ENCODE measurements around the gene MYO18B. TPM values are rescaled to one million over a fixed set of nuclear protein-coding genes. Genes with fewer than 3 reads are reported as not detected.

Gene MYO18B
- polyA plus RNA-seq, 3 donors: not detected

GRCh38 chr22:26004477-26004876 lies 262.5 kb downstream of the MYO18B start:
- Histone ChIP-seq H2AFZ (ENCODE audit: insufficient read depth, low read depth, low read length, poor library complexity, severe bottlenecking) (no peak overlapping the region), H3K4me2 (replicated peaks; ENCODE audit: extremely low read depth, low read length, poor library complexity, severe bottlenecking) (no peak overlapping the region), H4K20me1 (ENCODE audit: insufficient read depth, low read length) (no peaks in the 10 kb centered on the region), H3K4me3 (replicated peaks in 1 of 3; ENCODE audit: low read depth in 2 of 3, low read length in 3 of 3) (no peak overlapping the region), H3K79me2 (ENCODE audit: insufficient read depth, low read length) (no peaks in the 10 kb centered on the region), H3K4me1 (ENCODE audit: control insufficient read depth in 1 of 2, insufficient read depth in 2 of 2, low read length in 2 of 2) (no peaks in the 10 kb centered on the region), H3K27me3 (ENCODE audit: control insufficient read depth in 2 of 2, insufficient read depth in 2 of 2, low read length in 2 of 2) (peaks cover 0 to 1% of the 10 kb centered on the region in 2 donors), H3K9ac (ENCODE audit: insufficient read depth, low read length, poor library complexity, severe bottlenecking) (no peak overlapping the region), H3K36me3 (replicated peaks in 1 of 2; ENCODE audit: control insufficient read depth in 1 of 2, insufficient read depth in 2 of 2, low read length in 2 of 2) (no peaks in the 10 kb centered on the region), H3K9me3 (replicated peaks in 1 of 2; ENCODE audit: control insufficient read depth in 1 of 2, insufficient read depth in 1 of 2, low read length in 2 of 2) (no peaks in the 10 kb centered on the region), H3K27ac (ENCODE audit: low read depth in 1 of 2, low read length in 2 of 2) (no peak overlapping the region)
- no peak for TF ChIP-seq CTCF (IDR thresholded peaks at IDR 0.05)
- H3K9me3 Mint-ChIP-seq: peaks cover 0 to 3% (median 0%) of the 10 kb centered on the region in 7 donors
- peaks cover 6 to 10% (median 6%) of the 10 kb centered on the region in 3 donors for H3K27me3 Mint-ChIP-seq (ENCODE audit: low read depth in 3 of 3)
- no peak overlapping the region for H3K27ac Mint-ChIP-seq
- intact Hi-C loops (cut with micrococcal nuclease): no loop called here
- DNase-seq: no peak
- H3K36me3 Mint-ChIP-seq: no peaks in the 10 kb centered on the region
- H3K4me1 Mint-ChIP-seq: no peaks in the 10 kb centered on the region
- WGBS (ENCODE audit: insufficient coverage): 84% methylated on average over 3 of the region's 4 CpGs
- H3K4me3 Mint-ChIP-seq: no peak overlapping the region

GRCh38 chr22:26008587-26008986 lies 266.6 kb downstream of the MYO18B start:
- Histone ChIP-seq H3K27me3 (ENCODE audit: control insufficient read depth in 2 of 2, insufficient read depth in 2 of 2, low read length in 2 of 2) (peaks cover 0 to 2% of the 10 kb centered on the region in 2 donors), H3K4me1 (ENCODE audit: control insufficient read depth in 1 of 2, insufficient read depth in 2 of 2, low read length in 2 of 2) (no peaks in the 10 kb centered on the region), H3K36me3 (replicated peaks in 1 of 2; ENCODE audit: control insufficient read depth in 1 of 2, insufficient read depth in 2 of 2, low read length in 2 of 2) (no peaks in the 10 kb centered on the region), H3K9me3 (replicated peaks in 1 of 2; ENCODE audit: control insufficient read depth in 1 of 2, insufficient read depth in 1 of 2, low read length in 2 of 2) (no peaks in the 10 kb centered on the region), H3K4me2 (replicated peaks; ENCODE audit: extremely low read depth, low read length, poor library complexity, severe bottlenecking) (no peak overlapping the region), H3K4me3 (replicated peaks in 1 of 3; ENCODE audit: low read depth in 2 of 3, low read length in 3 of 3) (no peak overlapping the region), H3K9ac (ENCODE audit: insufficient read depth, low read length, poor library complexity, severe bottlenecking) (no peak overlapping the region), H2AFZ (ENCODE audit: insufficient read depth, low read depth, low read length, poor library complexity, severe bottlenecking) (no peak overlapping the region), H3K79me2 (ENCODE audit: insufficient read depth, low read length) (no peaks in the 10 kb centered on the region), H3K27ac (ENCODE audit: low read depth in 1 of 2, low read length in 2 of 2) (no peak overlapping the region), H4K20me1 (ENCODE audit: insufficient read depth, low read length) (no peaks in the 10 kb centered on the region)
- no peak for TF ChIP-seq CTCF (IDR thresholded peaks at IDR 0.05)
- Mint-ChIP-seq H3K36me3 (no peaks in the 10 kb centered on the region), H3K9me3 (peaks cover 0 to 5% (median 0%) of the 10 kb centered on the region in 7 donors), H3K4me3 (no peak overlapping the region), H3K4me1 (no peaks in the 10 kb centered on the region), H3K27ac (no peak overlapping the region), H3K27me3 (ENCODE audit: low read depth in 3 of 3) (peaks cover 0 to 14% (median 1%) of the 10 kb centered on the region in 3 donors)
- DNase-seq: no peak
- intact Hi-C loops (cut with micrococcal nuclease): no loop called here
- 49% methylated on average over 7 of the region's 7 CpGs for WGBS (ENCODE audit: insufficient coverage)
